GM03348 (cell line): Measurements from ENCODE around the gene ZFAND6.
"Not testable (repeated sequence)": the region's sequence is repeated elsewhere in the genome, so short reads cannot be mapped to it uniquely, and the experiment has no call there.

Experiments used
- DNase-seq: peaks from one replicate; pipeline ENCODE4 v3.0.0; 2012; ENCODE audit warnings: low spot score

The ZFAND6 gene

GRCh38 chr15:80058851-80059785, at the start of gene ZFAND6:
TSS of gene ZFAND6 (plus strand) at chr15:80059676. CDS start at chr15:80120345, 60,669 bp downstream.
- peak; percentile 97 for DNase-seq

DNA sequence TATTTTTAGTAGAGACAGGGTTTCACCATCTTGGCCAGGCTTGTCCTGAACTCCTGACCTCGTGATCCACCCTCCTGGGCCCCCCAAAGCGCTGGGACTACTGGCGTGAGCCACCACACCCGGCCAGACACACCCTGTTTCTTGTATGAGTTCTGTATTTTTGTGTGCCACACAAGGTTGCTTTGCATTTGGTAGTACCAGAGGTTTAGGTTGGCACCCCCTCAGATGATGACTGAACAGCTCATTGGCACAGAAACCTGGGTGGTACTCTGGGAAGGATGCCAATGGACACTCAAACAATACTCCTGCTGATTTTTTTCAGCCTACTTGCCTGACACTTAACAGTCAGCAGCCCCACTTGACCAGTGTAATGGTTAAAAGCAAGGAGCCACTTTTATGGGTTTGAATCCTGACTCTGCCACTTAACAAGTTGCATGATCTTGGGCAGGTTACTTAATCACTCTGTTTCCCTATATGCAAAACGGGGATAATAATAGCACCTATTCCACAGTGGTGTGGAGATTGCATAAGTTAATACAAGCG, 49.3 kb upstream of the ZFAND6 start:
- DNase-seq, result no peak

DNA sequence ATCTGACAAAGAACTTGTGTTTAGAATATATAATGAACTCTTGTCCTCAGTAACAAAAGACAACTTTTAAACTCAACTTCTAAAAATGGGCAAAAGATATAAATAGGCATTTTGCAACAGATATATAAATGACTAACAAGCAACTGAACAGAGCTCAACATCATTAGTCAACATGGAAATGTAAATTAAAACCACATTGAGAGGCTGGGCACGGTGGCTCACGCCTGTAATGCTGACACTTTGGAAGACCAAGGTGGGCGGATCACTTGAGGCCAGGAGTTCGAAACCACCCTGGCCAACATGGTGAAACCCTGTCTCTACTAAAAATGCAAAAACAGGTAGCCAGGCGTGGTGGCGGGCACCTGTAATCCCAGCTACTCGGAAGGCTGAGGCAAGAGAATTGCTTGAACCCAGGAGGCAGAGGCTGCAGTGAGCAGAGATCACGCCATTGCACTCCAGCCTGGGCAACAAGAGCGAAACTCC, 48.4 kb upstream of the ZFAND6 start:
- DNase-seq, result peak; percentile 36

- DNase-seq, result no peak
Observed at GRCh38 chr15:80011596-80011995, 47.9 kb upstream of the ZFAND6 start.

DNA sequence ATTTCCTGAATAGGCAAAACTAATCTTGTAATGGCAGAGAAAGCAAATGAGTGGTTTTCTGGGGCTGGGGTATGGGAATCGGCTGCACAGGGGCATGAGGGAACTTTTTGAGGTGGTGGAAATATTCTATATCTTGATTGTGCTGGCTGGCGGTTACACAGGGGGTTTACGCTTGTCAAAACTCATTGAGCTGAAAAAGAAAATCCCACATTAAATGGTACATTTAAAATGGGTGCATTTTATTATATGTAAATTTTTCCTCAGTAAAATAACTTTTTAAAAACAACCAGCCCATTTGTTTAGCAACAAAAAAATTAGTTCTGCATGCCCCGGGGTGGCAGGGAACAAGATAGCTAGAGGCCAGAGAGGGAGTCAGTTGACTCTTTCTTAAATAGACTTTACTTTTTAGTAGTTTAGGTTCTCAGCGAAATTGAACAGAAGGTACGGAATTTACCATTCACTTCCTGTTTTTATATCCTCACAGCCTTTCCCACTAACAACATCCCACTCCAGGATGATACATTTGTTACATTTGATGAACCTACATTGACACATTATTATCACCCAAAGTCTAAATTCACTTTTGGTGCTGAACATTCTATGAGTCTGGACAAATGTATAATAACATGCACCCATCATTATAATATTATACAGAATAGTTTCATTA, 47.3 kb upstream of the ZFAND6 start:
- no peak for DNase-seq

GRCh38 chr15:80014186-80014585, 45.3 kb upstream of the ZFAND6 start:
- DNase-seq, result not testable (repeated sequence)

DNA sequence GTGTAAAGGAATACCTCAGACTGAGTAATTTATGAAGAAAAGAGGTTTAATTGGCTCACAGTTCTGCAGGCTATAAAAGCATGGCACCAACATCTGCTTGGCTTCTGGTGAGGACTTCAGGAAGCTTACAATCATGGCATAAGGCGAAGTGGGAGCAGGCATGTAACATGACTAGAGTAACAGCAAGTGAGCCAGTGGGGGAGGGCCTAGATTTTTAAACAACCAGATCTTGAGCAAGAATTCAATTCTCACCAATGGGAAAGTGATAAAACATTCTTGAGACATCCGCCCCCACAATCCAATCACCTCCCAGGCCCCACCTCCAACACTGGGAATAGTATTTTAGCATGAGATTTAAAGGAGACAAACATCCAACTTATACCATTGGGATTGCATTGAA, 44.3 kb upstream of the ZFAND6 start:
- no peak for DNase-seq

DNA sequence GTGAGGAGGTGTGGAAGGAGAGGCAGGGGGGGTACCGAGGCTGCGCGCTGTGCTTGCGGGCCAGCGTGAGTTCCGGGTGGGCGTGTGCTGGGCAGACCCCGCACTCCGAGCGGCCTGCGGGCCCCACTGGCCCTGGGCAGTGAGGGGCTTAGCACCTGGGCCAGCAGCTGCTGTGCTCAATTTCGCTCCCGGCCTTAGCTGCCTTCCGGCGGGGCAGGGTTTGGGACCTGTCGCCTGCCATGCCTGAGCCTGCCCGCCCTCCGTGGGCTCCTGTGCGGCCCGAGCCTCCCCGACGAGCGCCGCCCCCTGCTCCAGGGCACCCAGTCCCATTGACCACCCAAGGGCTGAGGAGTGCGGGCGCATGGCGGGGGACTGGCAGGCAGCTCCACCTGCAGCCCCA, 43.0 kb upstream of the ZFAND6 start:
- not testable (repeated sequence) for DNase-seq

GRCh38 chr15:80017139-80017538, 42.3 kb upstream of the ZFAND6 start:
- not testable (repeated sequence) for DNase-seq

- DNase-seq, result no peak
Observed at GRCh38 chr15:80019168-80019745, 40.2 kb upstream of the ZFAND6 start.

GRCh38 chr15:80020149-80020548, 39.3 kb upstream of the ZFAND6 start:
- DNase-seq, result not testable (repeated sequence)

- no peak for DNase-seq
Observed at GRCh38 chr15:80020731-80021130, 38.7 kb upstream of the ZFAND6 start.

GRCh38 chr15:80026310-80026709, 33.2 kb upstream of the ZFAND6 start:
- no peak for DNase-seq

GRCh38 chr15:80026754-80027153, 32.7 kb upstream of the ZFAND6 start:
- DNase-seq, result no peak

GRCh38 chr15:80028937-80029336, 30.5 kb upstream of the ZFAND6 start:
- no peak for DNase-seq

GRCh38 chr15:80031841-80032240, 27.6 kb upstream of the ZFAND6 start:
- no peak for DNase-seq

DNA sequence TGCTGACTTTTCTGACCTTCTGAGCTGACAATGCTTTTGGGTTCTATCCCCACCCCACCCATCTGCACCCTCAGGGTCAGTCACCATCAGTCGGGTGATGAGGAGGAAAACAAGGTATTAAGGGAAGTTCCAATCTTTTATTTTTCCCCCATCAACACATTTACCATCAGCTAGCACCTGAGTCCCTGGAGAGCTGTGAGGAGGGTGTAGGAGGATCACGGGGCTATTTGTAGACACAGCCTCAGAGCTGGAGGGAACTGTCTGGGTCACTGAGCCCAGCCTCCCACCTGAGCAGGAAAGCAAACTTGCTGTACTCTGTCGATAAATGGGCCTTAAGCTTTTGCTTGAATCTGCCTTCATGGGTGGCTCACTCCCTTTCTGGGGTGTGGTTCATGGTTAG, 24.8 kb upstream of the ZFAND6 start:
- DNase-seq, result no peak

DNA sequence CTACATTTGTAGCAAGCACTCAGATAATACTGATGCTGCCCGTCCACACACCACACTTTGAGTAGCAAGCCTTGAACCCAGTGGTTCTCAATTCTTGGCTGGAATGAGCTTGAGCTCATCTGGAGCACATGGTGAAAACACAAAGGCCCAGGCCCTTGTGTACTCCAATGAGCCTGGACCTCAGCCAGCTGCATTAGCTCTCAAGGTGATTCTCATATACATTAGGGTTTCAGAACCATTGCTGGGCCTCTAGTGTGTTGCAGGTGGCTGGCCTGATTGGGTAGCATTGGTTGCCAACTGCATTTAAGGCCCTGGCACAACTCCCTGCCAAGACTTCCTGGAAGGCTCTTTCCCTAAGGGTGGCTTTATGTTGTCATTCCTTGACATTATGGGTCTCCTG, 23.4 kb upstream of the ZFAND6 start:
- no peak for DNase-seq

DNA sequence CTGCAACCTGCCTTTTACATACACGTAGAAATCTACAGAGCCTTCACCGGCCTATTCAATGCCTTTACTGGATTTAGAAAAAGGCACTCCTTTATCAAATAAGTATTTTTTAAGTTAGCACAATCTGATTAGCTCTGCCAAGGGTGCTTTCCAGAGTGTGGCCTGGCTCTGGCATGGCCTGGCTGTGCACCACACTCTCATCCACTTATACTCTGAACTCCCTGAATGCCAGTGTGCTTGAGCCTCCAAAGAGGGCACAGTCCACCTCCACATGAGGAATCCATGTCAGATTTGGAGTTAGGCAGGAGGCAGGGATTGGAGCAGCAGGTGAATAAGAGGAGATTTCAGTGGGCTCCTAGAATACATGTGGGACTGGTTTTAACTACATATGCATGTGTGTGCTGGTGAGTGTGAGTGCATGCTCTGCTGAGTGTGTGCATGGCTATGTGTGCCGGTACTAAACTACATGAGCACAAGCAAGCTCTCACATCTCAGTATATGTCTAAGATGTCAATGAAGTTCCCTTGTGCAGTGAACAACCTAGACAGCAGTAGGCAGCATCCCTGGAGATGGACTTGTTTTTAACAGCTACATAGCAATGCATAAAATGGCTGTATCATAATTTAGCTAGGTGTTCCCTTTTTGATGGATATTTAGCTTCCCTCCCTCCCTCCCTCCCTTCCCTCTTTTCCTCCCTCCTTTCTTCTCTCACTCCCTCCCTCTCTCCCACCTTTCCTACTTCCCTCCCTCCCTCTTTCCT, 17.8 kb upstream of the ZFAND6 start:
- DNase-seq, result no peak

- no peak for DNase-seq
Observed at GRCh38 chr15:80042568-80042967, 16.9 kb upstream of the ZFAND6 start.

- DNase-seq, result not testable (repeated sequence)
Observed at GRCh38 chr15:80045219-80045618, 14.3 kb upstream of the ZFAND6 start.

DNA sequence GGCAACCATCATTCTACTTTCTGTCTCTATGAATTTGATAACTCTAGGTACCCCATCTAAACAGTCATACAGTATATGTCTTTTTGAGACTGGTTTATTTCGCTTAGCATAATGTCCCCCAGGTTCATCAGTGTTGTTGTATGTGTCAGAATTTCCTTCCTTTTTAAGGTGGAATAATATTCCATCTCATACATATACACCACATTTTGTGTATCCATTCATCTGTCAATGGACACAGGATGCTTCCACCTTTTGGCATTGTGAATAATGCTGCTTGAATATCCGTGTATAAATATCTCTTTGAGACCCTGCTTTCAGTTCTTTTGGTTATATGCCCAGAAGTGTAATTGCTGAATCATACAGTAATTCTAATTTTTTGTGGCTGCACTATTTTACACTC, 10.4 kb upstream of the ZFAND6 start:
- DNase-seq, result no peak
